22Rv1 (cell line): Measurements from ENCODE around the gene SASH1.

Experiments used
- H3K27ac ChIP-seq: fragments of 450-650 bp; 2 replicates; pipeline ENCODE4 v1.5.1; 2017
- CTCF ChIP-seq: fragments of 450-650 bp; IDR thresholded peaks from 2 replicates; pipeline ENCODE4 v1.5.1; 2017; ENCODE audit warnings: mild to moderate bottlenecking
- ZFX ChIP-seq: fragments of 450-650 bp; IDR thresholded peaks from 2 replicates; pipeline ENCODE4 v1.6.1; 2017; ENCODE audit warnings: antibody characterized with exemption, borderline replicate concordance

Gene SASH1

GRCh38 chr6:148466158-148466557 is 123.5 kb downstream of the SASH1 start:
- no peak for TF ChIP-seq ZFX
- no peak for TF ChIP-seq CTCF
- H3K27ac ChIP-seq, result no peak overlapping the region

- TF ChIP-seq ZFX (no peak), CTCF (no peak)
- H3K27ac ChIP-seq, result no peak overlapping the region
These were observed 125.3 kb downstream of the SASH1 start for GRCh38 chr6:148467926-148468325.

- TF ChIP-seq CTCF, result no peak
- no peak for TF ChIP-seq ZFX
- no peak overlapping the region for H3K27ac ChIP-seq
These were observed 127.5 kb downstream of the SASH1 start for GRCh38 chr6:148470156-148470555.

GRCh38 chr6:148470606-148471465 is 128.2 kb downstream of the SASH1 start:
- TF ChIP-seq CTCF (no peak), ZFX (no peak)
- no peak overlapping the region for H3K27ac ChIP-seq

- H3K27ac ChIP-seq, result no peak overlapping the region
- TF ChIP-seq CTCF, result no peak
- no peak for TF ChIP-seq ZFX
These were observed 129.1 kb downstream of the SASH1 start for GRCh38 chr6:148471624-148472159.

- no peak overlapping the region for H3K27ac ChIP-seq
- TF ChIP-seq ZFX, result no peak
- TF ChIP-seq CTCF, result no peak
These were observed 129.8 kb downstream of the SASH1 start for GRCh38 chr6:148472171-148473105.

GRCh38 chr6:148479497-148479896 is 136.9 kb downstream of the SASH1 start:
- H3K27ac ChIP-seq, result no peak overlapping the region
- TF ChIP-seq ZFX (no peak), CTCF (no peak)
